HEK293T (cell line): ENCODE measurements around the gene SBNO1.

Experiments used
- BHLHE40 ChIP-seq: fragments of 450-650 bp; IDR thresholded peaks from 2 replicates; pipeline ENCODE4 v1.6.1; 2016; ENCODE audit warnings: mild to moderate bottlenecking, moderate library complexity, borderline replicate concordance
- FOXK2 ChIP-seq: fragments of 450-650 bp; IDR thresholded peaks from 2 replicates; pipeline ENCODE4 v1.6.1; 2016; ENCODE audit warnings: mild to moderate bottlenecking
- HDGF ChIP-seq: fragments of 450-650 bp; IDR thresholded peaks from 2 replicates; pipeline ENCODE4 v1.6.1; 2017; ENCODE audit warnings: antibody characterized with exemption, borderline replicate concordance
- LEF1 ChIP-seq: fragments of 450-650 bp; IDR thresholded peaks from 2 replicates; pipeline ENCODE4 v1.6.1; 2017; ENCODE audit warnings: mild to moderate bottlenecking, borderline replicate concordance
- SP1 ChIP-seq: fragments of 450-650 bp; IDR thresholded peaks from 2 replicates; pipeline ENCODE4 v1.6.1; 2017
- TARDBP ChIP-seq: fragments of 450-650 bp; IDR thresholded peaks from 2 replicates; pipeline ENCODE4 v1.6.1; 2016

- TF ChIP-seq TARDBP, result no peak
- no peak for TF ChIP-seq HDGF
- no peak for TF ChIP-seq BHLHE40
- TF ChIP-seq FOXK2, result no peak
- no peak for TF ChIP-seq SP1
- TF ChIP-seq LEF1, result no peak
Measured at GRCh38 chr12:123365025-123365917, 624 bp upstream of the SBNO1 start.
